ENCODE results near the gene DPPA3. TPM values are rescaled to one million over a fixed set of nuclear protein-coding genes. Genes with fewer than 3 reads are reported as not detected.
"Not testable (repeated sequence)": the region's sequence is repeated elsewhere in the genome, so short reads cannot be mapped to it uniquely, and the experiment has no call there.

Gene DPPA3
- total and polyA plus RNA-seq, 2 donors (not counting 1 experiment from before 2014, with no cell fraction given): not detected

DNA sequence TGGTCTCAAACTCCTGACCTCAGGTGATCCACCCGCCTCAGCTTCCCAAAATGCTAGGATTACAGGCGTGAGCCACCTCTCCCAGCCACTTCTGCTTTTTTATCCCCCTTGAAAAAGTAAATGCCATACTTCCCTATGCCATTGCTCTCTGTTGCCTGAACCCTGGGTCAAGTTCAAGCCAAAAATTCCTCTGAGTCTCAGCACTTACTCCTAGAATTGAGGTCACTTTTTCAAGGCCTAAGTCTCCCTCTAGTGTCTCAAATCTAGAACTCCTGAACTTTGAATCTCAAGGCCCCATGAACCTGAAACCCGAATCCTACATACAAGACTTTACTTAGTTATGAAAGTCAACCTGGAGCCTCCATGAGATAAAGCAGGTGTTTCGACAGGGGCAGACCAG is 44.1 kb upstream of the DPPA3 start:
- Histone ChIP-seq H3K4me2 (ENCODE audit: extremely low read depth, insufficient read depth, low read length) (no peak overlapping the region), H3K4me1 (ENCODE audit: control insufficient read depth, extremely low read depth, insufficient read depth, low read length) (no peaks in the 10 kb centered on the region), H3K27ac (ENCODE audit: insufficient read depth, low read length) (no peak overlapping the region), H4K20me1 (ENCODE audit: control insufficient read depth, extremely low read depth, insufficient read depth, low read length) (no peaks in the 10 kb centered on the region), H3K36me3 (ENCODE audit: control insufficient read depth, insufficient read depth, low read length) (no peaks in the 10 kb centered on the region), H3K9me3 (ENCODE audit: control insufficient read depth, insufficient read depth, low read depth, low read length) (no peaks in the 10 kb centered on the region), H2AFZ (ENCODE audit: low read length) (no peak overlapping the region), H3K9ac (ENCODE audit: insufficient read depth, low read length) (no peak overlapping the region), H3K4me3 (replicated peaks in 1 of 4; ENCODE audit: control extremely low read depth in 1 of 4, insufficient read depth in 1 of 4, low read depth in 3 of 4, low read length in 4 of 4) (no peak overlapping the region), H3K79me2 (ENCODE audit: control insufficient read depth, insufficient read depth, low read length) (no peaks in the 10 kb centered on the region), H3K27me3 (ENCODE audit: control insufficient read depth, insufficient read depth, low read length) (no peaks in the 10 kb centered on the region)
- TF ChIP-seq, protein P1, sequence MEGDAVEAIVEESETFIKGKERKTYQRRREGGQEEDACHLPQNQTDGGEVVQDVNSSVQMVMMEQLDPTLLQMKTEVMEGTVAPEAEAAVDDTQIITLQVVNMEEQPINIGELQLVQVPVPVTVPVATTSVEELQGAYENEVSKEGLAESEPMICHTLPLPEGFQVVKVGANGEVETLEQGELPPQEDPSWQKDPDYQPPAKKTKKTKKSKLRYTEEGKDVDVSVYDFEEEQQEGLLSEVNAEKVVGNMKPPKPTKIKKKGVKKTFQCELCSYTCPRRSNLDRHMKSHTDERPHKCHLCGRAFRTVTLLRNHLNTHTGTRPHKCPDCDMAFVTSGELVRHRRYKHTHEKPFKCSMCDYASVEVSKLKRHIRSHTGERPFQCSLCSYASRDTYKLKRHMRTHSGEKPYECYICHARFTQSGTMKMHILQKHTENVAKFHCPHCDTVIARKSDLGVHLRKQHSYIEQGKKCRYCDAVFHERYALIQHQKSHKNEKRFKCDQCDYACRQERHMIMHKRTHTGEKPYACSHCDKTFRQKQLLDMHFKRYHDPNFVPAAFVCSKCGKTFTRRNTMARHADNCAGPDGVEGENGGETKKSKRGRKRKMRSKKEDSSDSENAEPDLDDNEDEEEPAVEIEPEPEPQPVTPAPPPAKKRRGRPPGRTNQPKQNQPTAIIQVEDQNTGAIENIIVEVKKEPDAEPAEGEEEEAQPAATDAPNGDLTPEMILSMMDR (conservative IDR thresholded peaks at IDR 0.05 in 1 of 2, IDR thresholded peaks at IDR 0.05 in 1 of 2; ENCODE audit: low read depth in 1 of 2, low read length in 2 of 2): no peak
- no peak for TF ChIP-seq EZH2 (IDR thresholded peaks at IDR 0.05; ENCODE audit: low read length, missing control alignments)
- no peak for DNase-seq (ENCODE audit: low read depth in 2 of 2)

DNA sequence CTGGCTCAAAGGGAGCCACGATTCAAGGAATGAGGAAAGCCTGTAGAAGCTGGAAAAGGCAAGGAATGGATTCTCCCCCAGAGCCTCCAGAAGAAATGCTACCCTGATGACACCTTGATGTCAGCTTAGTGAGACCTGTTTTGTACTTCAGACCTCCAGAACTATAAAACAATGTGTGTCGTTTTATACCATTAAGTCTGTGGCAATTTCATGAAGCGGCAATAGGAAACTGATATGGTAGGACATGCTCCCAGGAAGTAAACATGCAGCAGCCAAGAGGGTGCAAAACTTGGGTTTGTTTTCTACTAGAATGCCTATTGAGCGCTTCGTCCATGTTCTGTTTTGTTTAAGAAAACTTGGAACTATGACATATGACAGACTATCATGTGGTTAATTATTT is 43.1 kb upstream of the DPPA3 start:
- Histone ChIP-seq H3K79me2 (ENCODE audit: control insufficient read depth, insufficient read depth, low read length) (no peaks in the 10 kb centered on the region), H3K4me3 (replicated peaks in 1 of 4; ENCODE audit: control extremely low read depth in 1 of 4, insufficient read depth in 1 of 4, low read depth in 3 of 4, low read length in 4 of 4) (no peak overlapping the region), H3K27ac (ENCODE audit: insufficient read depth, low read length) (no peak overlapping the region), H3K36me3 (ENCODE audit: control insufficient read depth, insufficient read depth, low read length) (no peaks in the 10 kb centered on the region), H3K4me1 (ENCODE audit: control insufficient read depth, extremely low read depth, insufficient read depth, low read length) (no peaks in the 10 kb centered on the region), H3K9me3 (ENCODE audit: control insufficient read depth, insufficient read depth, low read depth, low read length) (no peaks in the 10 kb centered on the region), H3K4me2 (ENCODE audit: extremely low read depth, insufficient read depth, low read length) (no peak overlapping the region), H4K20me1 (ENCODE audit: control insufficient read depth, extremely low read depth, insufficient read depth, low read length) (no peaks in the 10 kb centered on the region), H3K9ac (ENCODE audit: insufficient read depth, low read length) (no peak overlapping the region), H2AFZ (ENCODE audit: low read length) (no peak overlapping the region), H3K27me3 (ENCODE audit: control insufficient read depth, insufficient read depth, low read length) (no peaks in the 10 kb centered on the region)
- no peak for DNase-seq (ENCODE audit: low read depth in 2 of 2)
- TF ChIP-seq, protein P1 (conservative IDR thresholded peaks at IDR 0.05 in 1 of 2, IDR thresholded peaks at IDR 0.05 in 1 of 2; ENCODE audit: low read depth in 1 of 2, low read length in 2 of 2): no peak
- no peak for TF ChIP-seq EZH2 (IDR thresholded peaks at IDR 0.05; ENCODE audit: low read length, missing control alignments)

DNA sequence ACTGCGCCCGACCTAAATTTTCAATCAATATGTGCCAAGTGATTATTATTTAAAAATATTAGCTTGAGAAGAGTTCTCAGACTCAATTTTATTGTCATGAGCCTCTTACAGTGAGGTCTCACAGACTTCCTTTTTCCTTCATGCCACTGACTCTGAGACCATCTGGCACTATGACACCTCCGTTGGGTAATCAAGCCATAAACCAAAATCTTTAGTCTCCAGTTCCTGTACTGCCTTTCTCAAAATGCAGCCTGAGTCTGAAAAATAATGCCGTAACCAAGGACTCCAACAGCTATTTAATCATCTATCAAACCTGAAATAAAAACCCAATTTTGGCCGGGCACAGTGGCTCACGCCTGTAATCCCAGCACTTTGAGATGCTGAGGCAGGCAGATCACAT is 35.8 kb upstream of the DPPA3 start:
- H3K4me2 ChIP-seq (ENCODE audit: extremely low read depth, insufficient read depth, low read length); H3K9me3 ChIP-seq (ENCODE audit: control insufficient read depth, insufficient read depth, low read depth, low read length); H3K27me3 ChIP-seq (ENCODE audit: control insufficient read depth, insufficient read depth, low read length); H4K20me1 ChIP-seq (ENCODE audit: control insufficient read depth, extremely low read depth, insufficient read depth, low read length); H3K9ac ChIP-seq (ENCODE audit: insufficient read depth, low read length); DNase-seq (ENCODE audit: low read depth in 2 of 2); H3K4me1 ChIP-seq (ENCODE audit: control insufficient read depth, extremely low read depth, insufficient read depth, low read length); H3K4me3 ChIP-seq (replicated peaks in 1 of 4; ENCODE audit: control extremely low read depth in 1 of 4, insufficient read depth in 1 of 4, low read depth in 3 of 4, low read length in 4 of 4); H3K27ac ChIP-seq (ENCODE audit: insufficient read depth, low read length); H3K79me2 ChIP-seq (ENCODE audit: control insufficient read depth, insufficient read depth, low read length); H2AFZ ChIP-seq (ENCODE audit: low read length); H3K36me3 ChIP-seq (ENCODE audit: control insufficient read depth, insufficient read depth, low read length): not testable (repeated sequence)
